Measurements from ENCODE around the gene OR9A2.

Gene OR9A2

DNA sequence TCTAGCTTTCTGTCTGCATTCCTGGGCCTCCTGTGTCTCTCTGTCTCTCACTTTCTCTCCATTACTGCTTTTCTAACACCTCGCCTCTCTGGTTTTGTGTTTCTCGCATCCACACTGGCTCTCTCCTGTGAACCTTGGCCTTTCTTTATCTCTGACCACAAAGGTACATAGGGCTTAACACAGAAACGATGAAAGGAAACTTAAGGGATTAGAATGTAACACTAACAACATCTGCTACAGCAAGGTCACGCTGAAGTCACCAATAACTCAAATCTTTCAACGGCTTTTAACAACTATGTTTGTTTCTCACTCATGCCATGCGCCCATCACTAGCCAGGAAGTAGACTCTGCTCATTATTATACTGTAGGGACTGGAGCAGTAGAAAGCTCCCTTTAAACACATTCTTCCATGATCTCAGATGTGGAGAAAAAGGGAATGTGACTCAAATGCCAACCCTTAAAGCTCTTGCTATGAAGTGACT, 15.9 kb upstream of the OR9A2 start:
- H3K9me3 ChIP-seq (ENCODE audit: control insufficient read depth, insufficient read depth, low read length) = no peaks in the 10 kb centered on the region
- H3K4me2 ChIP-seq (ENCODE audit: low read length) = no peak overlapping the region
- no peaks in the 10 kb centered on the region for H3K79me2 ChIP-seq (ENCODE audit: control insufficient read depth, low read length)
- H4K20me1 ChIP-seq (ENCODE audit: control insufficient read depth, insufficient read depth, low read depth, low read length) = no peaks in the 10 kb centered on the region
- H3K36me3 ChIP-seq (ENCODE audit: control insufficient read depth, low read length) = no peaks in the 10 kb centered on the region
- no peak overlapping the region for H3K4me3 ChIP-seq (ENCODE audit: low read length)
- H3K27me3 ChIP-seq (ENCODE audit: control insufficient read depth, low read length) = no peaks in the 10 kb centered on the region
- H3K9me2 ChIP-seq (replicated peaks; ENCODE audit: control insufficient read depth, low read length) = no peaks in the 10 kb centered on the region
- peaks cover 36% of the 10 kb centered on the region for H3K4me1 ChIP-seq (ENCODE audit: control insufficient read depth, low read length)
- H3F3A ChIP-seq (ENCODE audit: control insufficient read depth, insufficient read depth) = no peaks in the 10 kb centered on the region; the same call in 1 of the 2 replicates
- no peak for TF ChIP-seq EZH2phosphoT487 (IDR thresholded peaks at IDR 0.05; ENCODE audit: borderline replicate concordance, low read length)
- TF ChIP-seq, protein P1, sequence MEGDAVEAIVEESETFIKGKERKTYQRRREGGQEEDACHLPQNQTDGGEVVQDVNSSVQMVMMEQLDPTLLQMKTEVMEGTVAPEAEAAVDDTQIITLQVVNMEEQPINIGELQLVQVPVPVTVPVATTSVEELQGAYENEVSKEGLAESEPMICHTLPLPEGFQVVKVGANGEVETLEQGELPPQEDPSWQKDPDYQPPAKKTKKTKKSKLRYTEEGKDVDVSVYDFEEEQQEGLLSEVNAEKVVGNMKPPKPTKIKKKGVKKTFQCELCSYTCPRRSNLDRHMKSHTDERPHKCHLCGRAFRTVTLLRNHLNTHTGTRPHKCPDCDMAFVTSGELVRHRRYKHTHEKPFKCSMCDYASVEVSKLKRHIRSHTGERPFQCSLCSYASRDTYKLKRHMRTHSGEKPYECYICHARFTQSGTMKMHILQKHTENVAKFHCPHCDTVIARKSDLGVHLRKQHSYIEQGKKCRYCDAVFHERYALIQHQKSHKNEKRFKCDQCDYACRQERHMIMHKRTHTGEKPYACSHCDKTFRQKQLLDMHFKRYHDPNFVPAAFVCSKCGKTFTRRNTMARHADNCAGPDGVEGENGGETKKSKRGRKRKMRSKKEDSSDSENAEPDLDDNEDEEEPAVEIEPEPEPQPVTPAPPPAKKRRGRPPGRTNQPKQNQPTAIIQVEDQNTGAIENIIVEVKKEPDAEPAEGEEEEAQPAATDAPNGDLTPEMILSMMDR (IDR thresholded peaks at IDR 0.05; ENCODE audit: low read depth, low read length, poor library complexity, severe bottlenecking) = no peak
- no peak overlapping the region for H3K27ac ChIP-seq (ENCODE audit: low read depth, low read length)

DNA sequence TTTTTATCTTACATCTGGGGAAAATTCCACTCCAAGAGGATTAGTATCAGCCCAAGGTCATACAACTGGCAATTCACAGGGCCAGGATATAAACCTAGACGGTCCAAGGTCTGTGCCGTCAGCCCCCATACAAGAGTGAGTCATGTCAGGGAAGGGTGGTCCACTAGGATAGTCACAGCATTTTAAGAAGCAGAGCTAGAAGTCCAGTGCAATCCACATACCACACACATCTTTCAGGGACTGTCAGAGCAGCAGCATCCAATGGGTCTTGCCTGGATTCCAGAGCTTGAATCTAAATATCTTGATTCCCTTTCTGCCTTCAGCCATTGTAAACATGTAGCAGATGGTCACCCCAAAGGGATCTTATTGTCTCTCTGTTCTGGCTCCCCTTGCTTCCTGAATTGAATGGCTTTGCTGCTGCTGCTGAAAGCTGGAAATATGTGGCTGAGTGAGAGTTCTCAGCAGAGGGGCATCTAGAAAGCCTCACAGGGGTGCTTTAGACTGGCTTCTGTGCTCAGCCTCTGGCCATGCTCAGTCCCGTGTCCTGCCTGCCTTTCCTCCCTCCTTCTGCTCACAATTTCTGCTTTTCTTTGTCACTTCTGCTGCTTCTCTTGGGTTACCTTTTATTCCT, 15.3 kb upstream of the OR9A2 start:
- no peaks in the 10 kb centered on the region for H3K9me3 ChIP-seq (ENCODE audit: control insufficient read depth, insufficient read depth, low read length)
- H3K79me2 ChIP-seq (ENCODE audit: control insufficient read depth, low read length) = no peaks in the 10 kb centered on the region
- no peaks in the 10 kb centered on the region for H3K9me2 ChIP-seq (replicated peaks; ENCODE audit: control insufficient read depth, low read length)
- no peak overlapping the region for H3K27ac ChIP-seq (ENCODE audit: low read depth, low read length)
- no peak overlapping the region for H3K4me3 ChIP-seq (ENCODE audit: low read length)
- no peaks in the 10 kb centered on the region; the same call in 1 of the 2 replicates for H3F3A ChIP-seq (ENCODE audit: control insufficient read depth, insufficient read depth)
- no peaks in the 10 kb centered on the region for H4K20me1 ChIP-seq (ENCODE audit: control insufficient read depth, insufficient read depth, low read depth, low read length)
- H3K36me3 ChIP-seq (ENCODE audit: control insufficient read depth, low read length) = no peaks in the 10 kb centered on the region
- peaks cover 31% of the 10 kb centered on the region for H3K4me1 ChIP-seq (ENCODE audit: control insufficient read depth, low read length)
- TF ChIP-seq EZH2phosphoT487 (IDR thresholded peaks at IDR 0.05; ENCODE audit: borderline replicate concordance, low read length) = no peak
- TF ChIP-seq, protein P1 (IDR thresholded peaks at IDR 0.05; ENCODE audit: low read depth, low read length, poor library complexity, severe bottlenecking) = no peak
- no peak overlapping the region for H3K4me2 ChIP-seq (ENCODE audit: low read length)
- no peaks in the 10 kb centered on the region for H3K27me3 ChIP-seq (ENCODE audit: control insufficient read depth, low read length)

DNA sequence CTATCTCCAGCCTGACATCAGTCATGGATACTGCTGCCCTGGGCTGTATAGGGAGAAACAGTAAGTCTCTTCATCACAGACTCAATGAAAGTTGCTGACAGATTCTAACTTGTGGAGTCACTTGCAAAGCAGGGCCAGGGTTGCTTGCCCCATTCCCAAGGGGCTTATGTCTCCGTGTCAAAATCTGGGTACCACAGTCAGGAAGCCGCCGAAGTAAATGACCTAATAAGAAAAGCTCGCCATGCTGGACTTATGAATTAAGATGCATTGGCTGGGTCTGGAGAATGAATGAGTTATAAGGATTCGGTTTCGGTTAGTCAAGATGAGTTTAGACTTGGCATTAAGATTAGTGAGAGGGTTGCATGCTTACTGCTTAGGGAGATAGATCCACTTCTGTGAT, 14.4 kb upstream of the OR9A2 start:
- no peak overlapping the region for H3K4me2 ChIP-seq (ENCODE audit: low read length)
- H3K27ac ChIP-seq (ENCODE audit: low read depth, low read length) = no peak overlapping the region
- H3K4me3 ChIP-seq (ENCODE audit: low read length) = no peak overlapping the region
- H3K27me3 ChIP-seq (ENCODE audit: control insufficient read depth, low read length) = no peaks in the 10 kb centered on the region
- no peaks in the 10 kb centered on the region for H3K9me2 ChIP-seq (replicated peaks; ENCODE audit: control insufficient read depth, low read length)
- H3K4me1 ChIP-seq (ENCODE audit: control insufficient read depth, low read length) = peaks cover 22% of the 10 kb centered on the region
- no peaks in the 10 kb centered on the region for H4K20me1 ChIP-seq (ENCODE audit: control insufficient read depth, insufficient read depth, low read depth, low read length)
- H3F3A ChIP-seq (ENCODE audit: control insufficient read depth, insufficient read depth) = no peaks in the 10 kb centered on the region
- H3K9me3 ChIP-seq (ENCODE audit: control insufficient read depth, insufficient read depth, low read length) = no peaks in the 10 kb centered on the region
- no peaks in the 10 kb centered on the region for H3K36me3 ChIP-seq (ENCODE audit: control insufficient read depth, low read length)
- H3K79me2 ChIP-seq (ENCODE audit: control insufficient read depth, low read length) = no peaks in the 10 kb centered on the region
- TF ChIP-seq, protein P1 (IDR thresholded peaks at IDR 0.05; ENCODE audit: low read depth, low read length, poor library complexity, severe bottlenecking) = no peak
- no peak for TF ChIP-seq EZH2phosphoT487 (IDR thresholded peaks at IDR 0.05; ENCODE audit: borderline replicate concordance, low read length)
